Neural cell (in vitro differentiated cells): ENCODE data around the gene ZNF317. TPM values are rescaled to one million over a fixed set of nuclear protein-coding genes. Genes with fewer than 3 reads are reported as not detected.
A peak's percentile ranks its signal among the peaks of the same experiment; 100 is the strongest.
"Not testable (repeated sequence)": the region's sequence is repeated elsewhere in the genome, so short reads cannot be mapped to it uniquely, and the experiment has no call there.

ENCODE experiments used
- H2AFZ ChIP-seq: fragments of 200-600, 300-800 bp; sonication (generic), shearing (Covaris generic); 2 replicates; pipeline ENCODE4 v1.6.0; 2014; ENCODE audit warnings: low read depth, mild to moderate bottlenecking, antibody characterized with exemption, low read length, moderate library complexity
- H3F3A ChIP-seq: fragments of 200-600 bp; shearing (Covaris generic); 2 replicates; pipeline ENCODE4 v1.6.1; 2016; ENCODE audit warnings: mild to moderate bottlenecking, moderate library complexity, mixed read lengths, antibody characterized with exemption, low read length; ENCODE audit not compliant: insufficient read depth, poor library complexity, severe bottlenecking
- H3K27ac ChIP-seq: fragments of 200-600, 300-800 bp; sonication (generic), shearing (Covaris generic); 2 replicates; pipeline ENCODE4 v1.5.1; 2014; ENCODE audit warnings: mild to moderate bottlenecking, low read length, moderate library complexity
- H3K27me3 ChIP-seq: fragments of 300-800, 200-600 bp; sonication (generic), shearing (Covaris generic); 2 replicates; pipeline ENCODE4 v1.6.0; 2014; ENCODE audit warnings: mild to moderate bottlenecking, low read depth, low read length, moderate library complexity; ENCODE audit not compliant: insufficient read depth
- H3K36me3 ChIP-seq: fragments of 300-800, 200-600 bp; sonication (generic), shearing (Covaris generic); 2 replicates; pipeline ENCODE4 v1.5.1; 2014; ENCODE audit warnings: mild to moderate bottlenecking, antibody characterized with exemption, low read length, moderate library complexity; ENCODE audit not compliant: insufficient read depth
- H3K4me2 ChIP-seq: fragments of 300-800, 200-600 bp; sonication (generic), shearing (Covaris generic); 2 replicates; pipeline ENCODE4 v1.6.0; 2014; ENCODE audit warnings: mild to moderate bottlenecking, low read length
- H3K4me3 ChIP-seq: fragments of 300-800, 200-600 bp; sonication (generic), shearing (Covaris generic); 2 replicates; pipeline ENCODE4 v1.5.1; 2014; ENCODE audit warnings: mild to moderate bottlenecking, low read length, moderate library complexity
- H3K79me2 ChIP-seq: fragments of 200-600 bp; shearing (Covaris generic); replicated peaks from 2 replicates; pipeline ENCODE4 v1.6.0; 2014; ENCODE audit warnings: mild to moderate bottlenecking, low read length, moderate library complexity; ENCODE audit not compliant: insufficient read depth
- H3K9ac ChIP-seq: fragments of 300-800, 200-600 bp; sonication (generic), shearing (Covaris generic); 2 replicates; pipeline ENCODE4 v1.6.1; 2016; ENCODE audit warnings: mild to moderate bottlenecking, low read length, mixed read lengths
- H3K9me2 ChIP-seq: fragments of 200-600 bp; shearing (Covaris generic); 2 replicates; pipeline ENCODE4 v1.6.1; 2016; ENCODE audit warnings: mild to moderate bottlenecking, low read length, mixed read lengths; ENCODE audit not compliant: insufficient read depth
- H3K9me3 ChIP-seq: fragments of 200-600, 300-800 bp; sonication (generic), shearing (Covaris generic); 2 replicates; pipeline ENCODE4 v1.6.1; 2016; ENCODE audit warnings: mild to moderate bottlenecking, mixed run types, low read length, moderate library complexity, mixed read lengths
- H4K20me1 ChIP-seq: fragments of 200-600 bp; shearing (Covaris generic); 2 replicates; pipeline ENCODE4 v1.6.1; 2016; ENCODE audit warnings: mild to moderate bottlenecking, mixed run types; ENCODE audit not compliant: insufficient read depth
- CTCF ChIP-seq: fragments of 450-650 bp; IDR thresholded peaks from 2 replicates; pipeline ENCODE4 v1.5.1; 2014; ENCODE audit warnings: antibody characterized with exemption, mild to moderate bottlenecking, moderate library complexity; ENCODE audit not compliant: poor library complexity, severe bottlenecking
- EP300 ChIP-seq: fragments of 450-650 bp; conservative IDR thresholded peaks from 2 replicates; pipeline ENCODE4 v1.6.1; 2014; ENCODE audit warnings: antibody characterized with exemption, mild to moderate bottlenecking, moderate library complexity; ENCODE audit not compliant: poor library complexity, severe bottlenecking
- MXI1 ChIP-seq: fragments of 450-650 bp; conservative IDR thresholded peaks from 2 replicates; pipeline ENCODE4 v1.6.1; 2014; ENCODE audit warnings: antibody characterized with exemption, mild to moderate bottlenecking; ENCODE audit not compliant: poor library complexity, severe bottlenecking
- RAD21 ChIP-seq: fragments of 450-650 bp; conservative IDR thresholded peaks from 2 replicates; pipeline ENCODE4 v1.6.1; 2014; ENCODE audit warnings: antibody characterized with exemption, mild to moderate bottlenecking, moderate library complexity
- SMC3 ChIP-seq: fragments of 450-650 bp; conservative IDR thresholded peaks from 2 replicates; pipeline ENCODE4 v1.6.1; 2014; ENCODE audit warnings: antibody characterized with exemption, mild to moderate bottlenecking, moderate library complexity; ENCODE audit not compliant: poor library complexity
- TAF1 ChIP-seq: IDR thresholded peaks from 2 replicates; pipeline ENCODE4 v1.6.1; 2012; ENCODE audit warnings: low read depth
- polyA plus RNA-seq: library from polyadenylated mRNA; depleted of rRNA; stranded (reverse); fragments of >200 nt; gene quantifications from 2 replicates; pipeline ENCODE4 v1.2.3, GENCODE V29; 2014
- TF ChIP-seq, protein P1 (sequence below): IDR thresholded peaks from 2 replicates; pipeline ENCODE4 v1.6.1; 2012; ENCODE audit warnings: borderline replicate concordance

Gene ZNF317
- polyA plus RNA-seq, 1 donor from 2014 or later, result 14.5 TPM

DNA sequence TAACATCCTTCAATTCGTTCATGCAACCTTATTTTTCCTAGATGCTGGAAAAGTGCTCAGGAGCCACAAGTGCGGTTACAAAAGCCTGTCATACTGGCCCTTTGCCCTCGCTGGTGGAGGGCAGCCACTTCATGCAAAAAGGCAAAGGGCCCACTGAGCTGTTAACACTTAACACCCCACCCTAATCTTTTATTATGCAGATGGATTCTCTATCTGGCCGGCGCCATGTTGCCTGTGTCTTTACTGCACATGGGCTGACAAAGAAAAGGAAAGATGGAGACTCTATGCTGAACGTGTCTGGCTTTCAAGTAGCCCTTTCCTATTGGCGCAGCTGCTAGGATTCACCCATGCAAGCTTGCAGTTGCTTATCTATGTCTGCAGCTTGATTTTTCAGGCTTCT is 49.3 kb downstream of the ZNF317 start:
- TF ChIP-seq TAF1, result no peak
- TF ChIP-seq RAD21, result no peak
- H4K20me1 ChIP-seq, result no peaks in the 10 kb centered on the region
- no peaks in the 10 kb centered on the region for H3K9me2 ChIP-seq
- H3K36me3 ChIP-seq, result no peaks in the 10 kb centered on the region
- H3K9ac ChIP-seq, result no peak overlapping the region
- no peak overlapping the region for H3K4me2 ChIP-seq
- H3K27ac ChIP-seq, result no peak overlapping the region
- H2AFZ ChIP-seq, result no peak overlapping the region
- H3K79me2 ChIP-seq, result no peaks in the 10 kb centered on the region
- no peaks in the 10 kb centered on the region for H3K9me3 ChIP-seq
- no peaks in the 10 kb centered on the region for H3K27me3 ChIP-seq
- H3F3A ChIP-seq, result no peaks in the 10 kb centered on the region
- H3K4me3 ChIP-seq, result no peak overlapping the region

GRCh38 chr19:9198044-9198443 is 57.8 kb downstream of the ZNF317 start:
- not testable (repeated sequence) for H3K27me3 ChIP-seq, H3K79me2 ChIP-seq, H3K9ac ChIP-seq, H3K4me3 ChIP-seq, H3K4me2 ChIP-seq, H3K9me3 ChIP-seq, H2AFZ ChIP-seq, H3K36me3 ChIP-seq, H4K20me1 ChIP-seq, H3K27ac ChIP-seq, H3F3A ChIP-seq, H3K9me2 ChIP-seq

- Histone ChIP-seq H3K27ac (no peak overlapping the region), H3K9me2 (no peaks in the 10 kb centered on the region), H3K27me3 (no peaks in the 10 kb centered on the region), H3K4me3 (no peak overlapping the region), H4K20me1 (no peaks in the 10 kb centered on the region), H3K4me2 (no peak overlapping the region), H3K36me3 (no peaks in the 10 kb centered on the region), H3F3A (no peaks in the 10 kb centered on the region), H3K9me3 (no peaks in the 10 kb centered on the region), H3K9ac (no peak overlapping the region), H3K79me2 (no peaks in the 10 kb centered on the region), H2AFZ (no peak overlapping the region)
- TF ChIP-seq TAF1 (no peak), SMC3 (peak; percentile 81), CTCF (peak; percentile 81), MXI1 (no peak), RAD21 (peak; percentile 83), EP300 (no peak)
- TF ChIP-seq, protein P1, sequence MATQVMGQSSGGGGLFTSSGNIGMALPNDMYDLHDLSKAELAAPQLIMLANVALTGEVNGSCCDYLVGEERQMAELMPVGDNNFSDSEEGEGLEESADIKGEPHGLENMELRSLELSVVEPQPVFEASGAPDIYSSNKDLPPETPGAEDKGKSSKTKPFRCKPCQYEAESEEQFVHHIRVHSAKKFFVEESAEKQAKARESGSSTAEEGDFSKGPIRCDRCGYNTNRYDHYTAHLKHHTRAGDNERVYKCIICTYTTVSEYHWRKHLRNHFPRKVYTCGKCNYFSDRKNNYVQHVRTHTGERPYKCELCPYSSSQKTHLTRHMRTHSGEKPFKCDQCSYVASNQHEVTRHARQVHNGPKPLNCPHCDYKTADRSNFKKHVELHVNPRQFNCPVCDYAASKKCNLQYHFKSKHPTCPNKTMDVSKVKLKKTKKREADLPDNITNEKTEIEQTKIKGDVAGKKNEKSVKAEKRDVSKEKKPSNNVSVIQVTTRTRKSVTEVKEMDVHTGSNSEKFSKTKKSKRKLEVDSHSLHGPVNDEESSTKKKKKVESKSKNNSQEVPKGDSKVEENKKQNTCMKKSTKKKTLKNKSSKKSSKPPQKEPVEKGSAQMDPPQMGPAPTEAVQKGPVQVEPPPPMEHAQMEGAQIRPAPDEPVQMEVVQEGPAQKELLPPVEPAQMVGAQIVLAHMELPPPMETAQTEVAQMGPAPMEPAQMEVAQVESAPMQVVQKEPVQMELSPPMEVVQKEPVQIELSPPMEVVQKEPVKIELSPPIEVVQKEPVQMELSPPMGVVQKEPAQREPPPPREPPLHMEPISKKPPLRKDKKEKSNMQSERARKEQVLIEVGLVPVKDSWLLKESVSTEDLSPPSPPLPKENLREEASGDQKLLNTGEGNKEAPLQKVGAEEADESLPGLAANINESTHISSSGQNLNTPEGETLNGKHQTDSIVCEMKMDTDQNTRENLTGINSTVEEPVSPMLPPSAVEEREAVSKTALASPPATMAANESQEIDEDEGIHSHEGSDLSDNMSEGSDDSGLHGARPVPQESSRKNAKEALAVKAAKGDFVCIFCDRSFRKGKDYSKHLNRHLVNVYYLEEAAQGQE, result no peak
Observed at GRCh38 chr19:9205501-9206113, 65.4 kb downstream of the ZNF317 start.

Other genes starting within 250 kb of the ZNF317 start
- not detected in 2 replicates for gene MUC16, start 130.0 kb upstream of the ZNF317 start, polyA plus RNA-seq
- gene OR1M1, start 53.3 kb upstream of the ZNF317 start, polyA plus RNA-seq, result not detected in 2 replicates
- gene OR7G2, start 32.9 kb upstream of the ZNF317 start, polyA plus RNA-seq, result not detected in 2 replicates
- gene OR7G1, start 24.6 kb upstream of the ZNF317 start, polyA plus RNA-seq, result not detected in 2 replicates
- gene OR7G3, start 13.4 kb upstream of the ZNF317 start, polyA plus RNA-seq, result not detected in 2 replicates
- 0.09 and 0.30 TPM in 2 replicates for gene OR7D2, start 38.6 kb downstream of the ZNF317 start, polyA plus RNA-seq
- not detected in 2 replicates for gene OR7D4, start 79.2 kb downstream of the ZNF317 start, polyA plus RNA-seq
- not detected in 2 replicates for gene OR7E24, start 110.5 kb downstream of the ZNF317 start, polyA plus RNA-seq
- 13.5 and 21.7 TPM in 2 replicates for gene ZNF699, start 169.4 kb downstream of the ZNF317 start, polyA plus RNA-seq
- gene ZNF559, start 183.8 kb downstream of the ZNF317 start, polyA plus RNA-seq, result 50.4 and 57.7 TPM in 2 replicates
- gene ZNF177, start 222.6 kb downstream of the ZNF317 start, polyA plus RNA-seq, result 51.0 and 61.1 TPM in 2 replicates